A673 (cell line): Measurements from ENCODE around the gene EFR3B. TPM values are rescaled to one million over a fixed set of nuclear protein-coding genes. Genes with fewer than 3 reads are reported as not detected.
"Not testable (repeated sequence)": the region's sequence is repeated elsewhere in the genome, so short reads cannot be mapped to it uniquely, and the experiment has no call there.

Source experiments
- BruUV-seq: library from RNA; stranded (reverse); fragments of 400-500 nt; replicated peaks from 2 replicates; lab custom pipeline; 2021; lab: Mats Ljungman, UMichigan
- CTCF ChIA-PET: fragments of 300-600 bp; sonication (Branson Sonifier 250); formaldehyde crosslinking; loops from one replicate; lab custom pipeline; 2022; ENCODE audit warnings: antibody characterized with exemption; lab: Charles Lee
- POLR2A ChIA-PET: fragments of 300-600 bp; sonication (Branson Sonifier 250); formaldehyde crosslinking; loops from one replicate; lab custom pipeline; 2022; ENCODE audit warnings: antibody characterized with exemption; ENCODE audit not compliant: low non-redundant PET; lab: Charles Lee
- DNase-seq: peaks from one replicate; pipeline ENCODE4 v3.0.0-alpha.2; 2015; ENCODE audit warnings: low spot score
- H3K27ac ChIP-seq: fragments of 200-600 bp; sonication (generic); 2 replicates; pipeline ENCODE4 v1.5.1; 2016; ENCODE audit warnings: mixed run types, low read depth, mild to moderate bottlenecking, mixed read lengths, antibody characterized with exemption, low read length; ENCODE audit not compliant: poor library complexity, severe bottlenecking
- H3K27me3 ChIP-seq: fragments of 200-600 bp; sonication (generic); replicated peaks from 2 replicates; pipeline ENCODE4 v1.6.1; 2017; ENCODE audit warnings: mixed run types, low read depth, mild to moderate bottlenecking, mixed read lengths, antibody characterized with exemption, low read length; ENCODE audit not compliant: insufficient read depth, poor library complexity
- H3K36me3 ChIP-seq: fragments of 200-600 bp; sonication (generic); 2 replicates; pipeline ENCODE4 v1.6.1; 2016; ENCODE audit warnings: mixed run types, mild to moderate bottlenecking, mixed read lengths, antibody characterized with exemption, low read length; ENCODE audit not compliant: insufficient read depth, poor library complexity, severe bottlenecking
- H3K4me1 ChIP-seq: fragments of 200-600 bp; sonication (generic); 2 replicates; pipeline ENCODE4 v1.6.1; 2017; ENCODE audit warnings: mixed run types, mild to moderate bottlenecking, mixed read lengths, antibody characterized with exemption, low read length; ENCODE audit not compliant: insufficient read depth, poor library complexity, severe bottlenecking
- H3K4me3 ChIP-seq: fragments of 200-600 bp; sonication (generic); 2 replicates; pipeline ENCODE4 v1.5.1; 2016; ENCODE audit warnings: low read depth, mixed run types, mild to moderate bottlenecking, mixed read lengths, low read length; ENCODE audit not compliant: poor library complexity, severe bottlenecking
- H3K9me3 ChIP-seq: fragments of 200-600 bp; sonication (generic); 2 replicates; pipeline ENCODE4 v1.6.1; 2016; ENCODE audit warnings: mixed run types, low read depth, mild to moderate bottlenecking, mixed read lengths, antibody characterized with exemption, low read length; ENCODE audit not compliant: poor library complexity, severe bottlenecking
- EZH2 ChIP-seq: fragments of 200-600 bp; sonication (generic); IDR thresholded peaks from 2 replicates; pipeline ENCODE4 v1.6.1; 2017; ENCODE audit warnings: borderline replicate concordance, low read depth, mild to moderate bottlenecking, mixed read lengths, antibody characterized with exemption, low read length; ENCODE audit not compliant: poor library complexity, severe bottlenecking
- intact Hi-C: fragments of 100-400 bp; cut with micrococcal nuclease; formaldehyde crosslinking; loops from one replicate; pipeline ENCODE4 v1.10.0; 2022; ENCODE audit not compliant: unreplicated experiment
- total RNA-seq: library from RNA; stranded (reverse); gene quantifications from 2 replicates; pipeline ENCODE4 v1.2.3, GENCODE V29; 2021
- TF ChIP-seq, protein P1 (sequence below): fragments of 300-800, 200-600 bp; sonication (generic); conservative IDR thresholded peaks from 2 replicates; pipeline ENCODE4 v1.5.1; 2017; ENCODE audit warnings: low read depth, mild to moderate bottlenecking, antibody characterized with exemption, low read length, moderate library complexity, mixed read lengths

EFR3B gene
- total RNA-seq, 1 experiment from 2014 or later = 1.0 TPM

DNA sequence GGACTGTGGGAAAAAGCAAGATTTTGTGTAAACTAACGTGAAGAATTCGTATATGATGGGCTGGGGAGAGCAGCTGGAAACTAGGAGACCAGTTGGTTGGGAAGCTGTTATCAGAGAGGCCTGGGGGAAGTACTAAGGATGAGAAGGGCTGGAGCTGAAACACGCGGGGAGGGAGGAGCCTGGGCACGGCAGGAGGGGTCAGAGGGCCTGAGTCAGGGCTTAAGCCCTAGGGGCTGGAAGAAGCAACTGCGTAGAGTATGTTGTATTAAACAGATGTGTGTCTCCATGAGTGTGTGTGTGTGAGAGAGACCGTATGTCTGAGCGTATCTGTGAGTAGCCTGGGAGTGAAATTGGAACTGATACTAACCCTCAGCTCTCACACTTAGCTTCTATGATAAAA is 118.1 kb downstream of the EFR3B start:
- no peaks in the 10 kb centered on the region for H3K27me3 ChIP-seq
- no peak for TF ChIP-seq EZH2
- TF ChIP-seq, protein P1, sequence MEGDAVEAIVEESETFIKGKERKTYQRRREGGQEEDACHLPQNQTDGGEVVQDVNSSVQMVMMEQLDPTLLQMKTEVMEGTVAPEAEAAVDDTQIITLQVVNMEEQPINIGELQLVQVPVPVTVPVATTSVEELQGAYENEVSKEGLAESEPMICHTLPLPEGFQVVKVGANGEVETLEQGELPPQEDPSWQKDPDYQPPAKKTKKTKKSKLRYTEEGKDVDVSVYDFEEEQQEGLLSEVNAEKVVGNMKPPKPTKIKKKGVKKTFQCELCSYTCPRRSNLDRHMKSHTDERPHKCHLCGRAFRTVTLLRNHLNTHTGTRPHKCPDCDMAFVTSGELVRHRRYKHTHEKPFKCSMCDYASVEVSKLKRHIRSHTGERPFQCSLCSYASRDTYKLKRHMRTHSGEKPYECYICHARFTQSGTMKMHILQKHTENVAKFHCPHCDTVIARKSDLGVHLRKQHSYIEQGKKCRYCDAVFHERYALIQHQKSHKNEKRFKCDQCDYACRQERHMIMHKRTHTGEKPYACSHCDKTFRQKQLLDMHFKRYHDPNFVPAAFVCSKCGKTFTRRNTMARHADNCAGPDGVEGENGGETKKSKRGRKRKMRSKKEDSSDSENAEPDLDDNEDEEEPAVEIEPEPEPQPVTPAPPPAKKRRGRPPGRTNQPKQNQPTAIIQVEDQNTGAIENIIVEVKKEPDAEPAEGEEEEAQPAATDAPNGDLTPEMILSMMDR = no peak
- no TSS peak for BruUV-seq
- H3K4me3 ChIP-seq = no peak overlapping the region
- ChIA-PET POLR2A (no interaction called here), CTCF (no interaction called here)
- H3K9me3 ChIP-seq = no peaks in the 10 kb centered on the region
- DNase-seq = no peak
- H3K36me3 ChIP-seq = no peaks in the 10 kb centered on the region
- H3K4me1 ChIP-seq = no peaks in the 10 kb centered on the region
- intact Hi-C loops = no loop called here
- H3K27ac ChIP-seq = no peak overlapping the region

DNA sequence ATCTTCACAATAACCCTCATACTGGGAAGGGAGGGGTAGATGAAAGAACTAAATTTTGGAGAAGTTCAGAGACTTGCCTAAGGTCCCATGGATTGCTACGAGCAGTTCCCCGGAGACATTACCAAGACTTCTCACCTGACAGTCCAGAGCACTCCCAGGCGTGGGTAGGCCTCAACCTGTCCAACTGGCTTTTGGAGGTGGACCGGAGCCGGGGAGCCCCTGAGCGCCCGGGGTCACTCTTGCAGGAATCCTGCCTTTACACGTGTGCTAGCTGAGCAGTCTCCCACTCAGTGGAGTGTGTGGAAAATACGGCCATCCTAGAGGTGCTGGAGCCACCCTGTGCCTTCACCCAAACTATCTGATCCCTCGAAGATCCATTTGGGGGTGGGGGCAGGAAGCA is 118.5 kb downstream of the EFR3B start:
- BruUV-seq = no TSS peak
- H3K9me3 ChIP-seq = no peaks in the 10 kb centered on the region
- no peaks in the 10 kb centered on the region for H3K27me3 ChIP-seq
- POLR2A ChIA-PET = no interaction called here
- intact Hi-C loops = no loop called here
- TF ChIP-seq EZH2 = no peak
- TF ChIP-seq, protein P1 = no peak
- no peaks in the 10 kb centered on the region for H3K4me1 ChIP-seq
- DNase-seq = no peak
- no peak overlapping the region for H3K4me3 ChIP-seq
- H3K36me3 ChIP-seq = no peaks in the 10 kb centered on the region
- no peak overlapping the region for H3K27ac ChIP-seq
- CTCF ChIA-PET = no interaction called here

DNA sequence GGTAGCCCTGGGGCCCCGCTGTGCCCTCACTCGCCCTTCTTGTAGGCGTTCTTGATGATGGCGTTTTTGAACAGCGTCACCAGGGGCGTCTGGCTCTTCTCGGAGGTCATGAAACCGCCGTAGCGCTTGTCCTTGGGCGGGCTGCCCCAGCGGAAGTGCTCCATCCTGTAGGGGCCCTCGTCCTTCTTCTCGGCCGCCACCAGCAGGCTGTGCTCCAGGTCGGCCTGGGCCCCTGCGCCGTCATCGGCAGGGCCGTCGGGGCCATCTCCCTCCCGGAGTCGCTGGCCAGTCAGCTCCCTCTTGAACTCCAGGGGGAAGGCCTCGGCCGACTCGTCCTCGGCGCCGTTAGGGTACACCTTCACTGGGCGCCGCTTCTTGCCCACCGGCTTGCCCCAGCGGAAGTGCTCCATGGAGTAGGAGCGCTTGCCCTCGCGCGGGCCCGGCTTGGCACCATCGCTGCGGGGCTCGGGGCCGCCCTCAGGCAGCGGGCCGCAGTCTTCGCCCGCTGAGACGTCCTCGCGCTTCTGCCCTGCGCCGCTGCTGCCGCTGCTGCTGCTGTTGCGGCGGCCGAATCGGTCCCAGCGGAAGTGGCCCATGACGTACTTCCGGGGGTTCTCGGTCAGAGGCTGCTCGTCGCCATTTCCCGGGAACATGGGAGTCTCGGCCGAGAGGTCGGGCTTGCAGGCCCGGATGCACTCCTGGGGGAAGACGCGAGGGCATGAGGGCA is 119.3 kb downstream of the EFR3B start:
- H3K4me1 ChIP-seq = no peaks in the 10 kb centered on the region
- H3K9me3 ChIP-seq = no peaks in the 10 kb centered on the region
- H3K36me3 ChIP-seq = no peaks in the 10 kb centered on the region
- no peak overlapping the region for H3K27ac ChIP-seq
- no TSS peak for BruUV-seq
- TF ChIP-seq, protein P1 = no peak
- no peak for TF ChIP-seq EZH2
- no peak overlapping the region for H3K4me3 ChIP-seq
- no peak for DNase-seq
- ChIA-PET POLR2A (no interaction called here), CTCF (no interaction called here)
- intact Hi-C loops = no loop called here
- peaks cover 1% of the 10 kb centered on the region for H3K27me3 ChIP-seq

DNA sequence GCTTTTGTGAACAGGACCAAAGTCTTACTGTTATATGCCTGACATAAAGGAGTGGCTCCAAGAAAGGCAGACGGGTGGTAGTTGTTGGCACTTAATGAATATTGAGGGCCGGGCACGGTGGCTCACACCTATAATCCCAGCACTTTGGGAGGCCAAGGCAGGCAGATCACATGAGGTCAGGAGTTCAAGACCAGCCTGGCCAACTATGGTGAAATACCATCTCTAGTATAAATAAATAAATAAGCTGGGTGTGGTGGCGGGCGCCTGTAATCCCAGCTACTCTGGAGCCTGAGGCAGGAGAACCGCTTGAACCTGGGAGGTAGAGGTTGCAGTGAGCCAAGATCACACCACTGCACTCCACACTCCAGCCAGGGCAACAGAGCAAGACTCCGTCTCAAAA is 120.2 kb downstream of the EFR3B start:
- H3K9me3 ChIP-seq, H3K4me3 ChIP-seq, POLR2A ChIA-PET, BruUV-seq, H3K27me3 ChIP-seq, DNase-seq, H3K4me1 ChIP-seq, intact Hi-C loops, H3K27ac ChIP-seq, H3K36me3 ChIP-seq, CTCF ChIA-PET: not testable (repeated sequence)
